ENCODE results near the gene SSR2.

Gene SSR2

GRCh38 chr1:156020293-156021092, at the start of gene SSR2:
Gene SSR2 (minus strand): TSS chr1:156020951. CDS start chr1:156020167, 784 bp downstream.
- Mint-ChIP-seq H3K27me3 (ENCODE audit: low read depth) (peaks cover 4% of the 10 kb centered on the region), H3K36me3 (ENCODE audit: low read depth) (peaks cover 29% of the 10 kb centered on the region), H3K27ac (peak within 1 kb of the TSS; percentile 96), H3K4me1 (ENCODE audit: low read depth) (peaks cover 27% of the 10 kb centered on the region), H3K4me3 (peak within 1 kb of the TSS; percentile 98), H3K9me3 (no peaks in the 10 kb centered on the region)
- DNase-seq (ENCODE audit: low spot score), result peak; percentile 87

- DNase-seq (ENCODE audit: low spot score), result no peak
- Mint-ChIP-seq H3K27me3 (ENCODE audit: low read depth) (peaks cover 3% of the 10 kb centered on the region), H3K4me3 (no peak overlapping the region), H3K4me1 (ENCODE audit: low read depth) (peaks cover 8% of the 10 kb centered on the region), H3K27ac (no peak overlapping the region), H3K9me3 (no peaks in the 10 kb centered on the region), H3K36me3 (ENCODE audit: low read depth) (no peaks in the 10 kb centered on the region)
These were observed 49.8 kb upstream of the SSR2 start for GRCh38 chr1:156070548-156070947.

- H3K9me3 Mint-ChIP-seq, result no peaks in the 10 kb centered on the region
- peaks cover 12% of the 10 kb centered on the region for H3K4me1 Mint-ChIP-seq (ENCODE audit: low read depth)
- no peaks in the 10 kb centered on the region for H3K36me3 Mint-ChIP-seq (ENCODE audit: low read depth)
- no peak overlapping the region for H3K27ac Mint-ChIP-seq
- no peak for DNase-seq (ENCODE audit: low spot score)
- H3K27me3 Mint-ChIP-seq (ENCODE audit: low read depth), result peaks cover 3% of the 10 kb centered on the region
- H3K4me3 Mint-ChIP-seq, result no peak overlapping the region
These were observed 49.0 kb upstream of the SSR2 start for GRCh38 chr1:156069490-156070455.

- Mint-ChIP-seq H3K27ac (peak overlapping the region; percentile 38), H3K27me3 (ENCODE audit: low read depth) (no peaks in the 10 kb centered on the region), H3K36me3 (ENCODE audit: low read depth) (no peaks in the 10 kb centered on the region), H3K9me3 (no peaks in the 10 kb centered on the region), H3K4me3 (no peak overlapping the region), H3K4me1 (ENCODE audit: low read depth) (peaks cover 12% of the 10 kb centered on the region)
- DNase-seq (ENCODE audit: low spot score), result no peak
These were observed 46.5 kb upstream of the SSR2 start for GRCh38 chr1:156067262-156067661.

GRCh38 chr1:156065871-156066270, 45.1 kb upstream of the SSR2 start:
- no peak overlapping the region for H3K27ac Mint-ChIP-seq
- H3K4me3 Mint-ChIP-seq, result no peak overlapping the region
- DNase-seq (ENCODE audit: low spot score), result no peak
- H3K4me1 Mint-ChIP-seq (ENCODE audit: low read depth), result peaks cover 12% of the 10 kb centered on the region
- H3K27me3 Mint-ChIP-seq (ENCODE audit: low read depth), result no peaks in the 10 kb centered on the region
- H3K9me3 Mint-ChIP-seq, result no peaks in the 10 kb centered on the region
- H3K36me3 Mint-ChIP-seq (ENCODE audit: low read depth), result no peaks in the 10 kb centered on the region

GRCh38 chr1:156065212-156065611, 44.5 kb upstream of the SSR2 start:
- Mint-ChIP-seq H3K27ac (no peak overlapping the region), H3K27me3 (ENCODE audit: low read depth) (no peaks in the 10 kb centered on the region), H3K9me3 (no peaks in the 10 kb centered on the region), H3K4me1 (ENCODE audit: low read depth) (peaks cover 12% of the 10 kb centered on the region), H3K36me3 (ENCODE audit: low read depth) (no peaks in the 10 kb centered on the region), H3K4me3 (no peak overlapping the region)
- no peak for DNase-seq (ENCODE audit: low spot score)

- no peaks in the 10 kb centered on the region for H3K27me3 Mint-ChIP-seq (ENCODE audit: low read depth)
- H3K9me3 Mint-ChIP-seq, result no peaks in the 10 kb centered on the region
- H3K27ac Mint-ChIP-seq, result no peak overlapping the region
- peaks cover 12% of the 10 kb centered on the region for H3K4me1 Mint-ChIP-seq (ENCODE audit: low read depth)
- no peaks in the 10 kb centered on the region for H3K36me3 Mint-ChIP-seq (ENCODE audit: low read depth)
- no peak for DNase-seq (ENCODE audit: low spot score)
- H3K4me3 Mint-ChIP-seq, result no peak overlapping the region
These were observed 43.9 kb upstream of the SSR2 start for GRCh38 chr1:156064615-156065014.

- no peak for DNase-seq (ENCODE audit: low spot score)
- Mint-ChIP-seq H3K27me3 (ENCODE audit: low read depth) (no peaks in the 10 kb centered on the region), H3K4me3 (no peak overlapping the region), H3K36me3 (ENCODE audit: low read depth) (no peaks in the 10 kb centered on the region), H3K27ac (no peak overlapping the region), H3K4me1 (ENCODE audit: low read depth) (peaks cover 12% of the 10 kb centered on the region), H3K9me3 (no peaks in the 10 kb centered on the region)
These were observed 43.2 kb upstream of the SSR2 start for GRCh38 chr1:156063997-156064285.

- DNase-seq (ENCODE audit: low spot score), result no peak
- Mint-ChIP-seq H3K36me3 (ENCODE audit: low read depth) (no peaks in the 10 kb centered on the region), H3K9me3 (no peaks in the 10 kb centered on the region), H3K27me3 (ENCODE audit: low read depth) (no peaks in the 10 kb centered on the region), H3K4me1 (ENCODE audit: low read depth) (peaks cover 12% of the 10 kb centered on the region), H3K27ac (no peak overlapping the region), H3K4me3 (no peak overlapping the region)
These were observed 41.4 kb upstream of the SSR2 start for GRCh38 chr1:156062189-156062588.

GRCh38 chr1:156060937-156061636, 40.3 kb upstream of the SSR2 start, which contains the start of gene RAB25:
Gene RAB25 (plus strand): TSS chr1:156061160. CDS start chr1:156061401, 241 bp downstream.
- Mint-ChIP-seq H3K36me3 (ENCODE audit: low read depth) (peaks cover 4% of the 10 kb centered on the region), H3K4me1 (ENCODE audit: low read depth) (peaks cover 11% of the 10 kb centered on the region), H3K9me3 (no peaks in the 10 kb centered on the region), H3K27ac (no peak within 1 kb of the TSS), H3K27me3 (ENCODE audit: low read depth) (no peaks in the 10 kb centered on the region), H3K4me3 (no peak within 1 kb of the TSS)
- no peak for DNase-seq (ENCODE audit: low spot score)

GRCh38 chr1:156056326-156056849, 35.6 kb upstream of the SSR2 start:
- Mint-ChIP-seq H3K9me3 (no peaks in the 10 kb centered on the region), H3K27me3 (ENCODE audit: low read depth) (no peaks in the 10 kb centered on the region), H3K27ac (no peak overlapping the region), H3K36me3 (ENCODE audit: low read depth) (peaks cover 4% of the 10 kb centered on the region), H3K4me3 (peak overlapping the region; percentile 25), H3K4me1 (ENCODE audit: low read depth) (peaks cover 23% of the 10 kb centered on the region)
- DNase-seq (ENCODE audit: low spot score), result no peak

- H3K4me3 Mint-ChIP-seq, result peak overlapping the region; percentile 85
- H3K4me1 Mint-ChIP-seq (ENCODE audit: low read depth), result peaks cover 23% of the 10 kb centered on the region
- peaks cover 4% of the 10 kb centered on the region for H3K36me3 Mint-ChIP-seq (ENCODE audit: low read depth)
- no peaks in the 10 kb centered on the region for H3K9me3 Mint-ChIP-seq
- H3K27ac Mint-ChIP-seq, result peak overlapping the region; percentile 20
- no peak for DNase-seq (ENCODE audit: low spot score)
- H3K27me3 Mint-ChIP-seq (ENCODE audit: low read depth), result no peaks in the 10 kb centered on the region
These were observed 34.7 kb upstream of the SSR2 start for GRCh38 chr1:156055281-156056048.
